HCT116 (cell line): ENCODE measurements around the gene GRIN2A. TPM values are rescaled to one million over a fixed set of nuclear protein-coding genes. Genes with fewer than 3 reads are reported as not detected.

Experiments
- ATAC-seq: fragments of 200-7000 bp; cut with Tn5 transposase; 2 replicates; pipeline ENCODE4 v1.9.1; 2020; ENCODE audit warnings: mild to moderate bottlenecking, moderate library complexity
- BruUV-seq: library from RNA; stranded (reverse); fragments of 400-500 nt; replicated peaks from 2 replicates; lab custom pipeline; 2021; lab: Mats Ljungman, UMichigan
- CTCF ChIA-PET: fragments of 300-600 bp; sonication (Branson Sonifier 250); formaldehyde crosslinking; loops from one replicate; lab custom pipeline; 2021; ENCODE audit warnings: antibody characterized with exemption; lab: Charles Lee
- POLR2A ChIA-PET: fragments of 300-600, 350-600 bp; sonication (Branson Sonifier 250); formaldehyde crosslinking; loops from one replicate; lab custom pipeline; 2021; ENCODE audit warnings: antibody characterized with exemption; lab: Charles Lee
- RAD21 ChIA-PET, 2 experiments: fragments of 300-600 bp; sonication (Branson Sonifier 250); formaldehyde crosslinking; loops; one replicate each; lab custom pipeline; 2023; ENCODE audit warnings: low total read pairs in 2 of 2; ENCODE audit not compliant: uncharacterized antibody in 2 of 2, unreplicated experiment in 2 of 2, low non-redundant PET in 1 of 2; lab: Charles Lee
- DNase-seq: peaks from one replicate; pipeline ENCODE4 v3.0.0-alpha.2; 2010; ENCODE audit warnings: low read depth, low spot score
- H2AFZ ChIP-seq: fragments of 200-600 bp; shearing (Covaris generic), sonication (generic); 2 replicates; pipeline ENCODE4 v1.6.1; 2017; ENCODE audit warnings: low read depth, mixed run types, mixed read lengths, antibody characterized with exemption, low read length; ENCODE audit not compliant: poor library complexity, severe bottlenecking
- H3K27ac ChIP-seq: 2 replicates; pipeline ENCODE4 v1.5.1; 2012; ENCODE audit warnings: low read depth, low read length
- H3K27me3 ChIP-seq: fragments of 200-600 bp; sonication (generic); 2 replicates; pipeline ENCODE4 v1.6.1; 2016; ENCODE audit warnings: mixed run types, low read length, mixed read lengths; ENCODE audit not compliant: insufficient read depth
- H3K36me3 ChIP-seq, 2 experiments: fragments of 200-500 bp in 1 of 2; fragments of 200-600 bp in 1 of 2; sonication (Bioruptor generic) in 1 of 2; sonication (generic) in 1 of 2; 2 replicates each; pipeline versions ENCODE4 v1.5.1 to v1.6.1; 2014 to 2016; ENCODE audit warnings: low read length in 2 of 2, inconsistent platforms in 1 of 2, mixed read lengths in 1 of 2, mixed run types in 1 of 2; ENCODE audit not compliant: insufficient read depth in 2 of 2, control insufficient read depth in 1 of 2
- H3K4me1 ChIP-seq, 2 experiments: fragments of 200-600 bp in 1 of 2; sonication (generic) in 1 of 2; 2 replicates each; pipeline versions ENCODE4 v1.5.1 to v1.6.1; 2012 to 2017; ENCODE audit warnings: low read length in 2 of 2, inconsistent platforms in 1 of 2, mild to moderate bottlenecking in 1 of 2, mixed read lengths in 1 of 2, mixed run types in 1 of 2, moderate library complexity in 1 of 2; ENCODE audit not compliant: insufficient read depth in 2 of 2, control insufficient read depth in 1 of 2
- H3K4me2 ChIP-seq: fragments of 200-600 bp; sonication (generic); 2 replicates; pipeline ENCODE4 v1.6.1; 2017; ENCODE audit warnings: mixed run types, low read length, mixed read lengths
- H3K4me3 ChIP-seq, 2 experiments: fragments of 200-600 bp in 1 of 2; sonication (generic) in 1 of 2; replicated peaks in 1 of 2; 2 replicates each; pipeline ENCODE4 v1.5.1; 2011 to 2016; ENCODE audit warnings: low read length in 2 of 2, control low read depth in 1 of 2, low read depth in 1 of 2, mild to moderate bottlenecking in 1 of 2, mixed read lengths in 1 of 2, mixed run types in 1 of 2
- H3K79me2 ChIP-seq: fragments of 200-600 bp; sonication (generic); 2 replicates; pipeline ENCODE4 v1.6.1; 2017; ENCODE audit warnings: mild to moderate bottlenecking, mixed run types, low read length, moderate library complexity, mixed read lengths; ENCODE audit not compliant: insufficient read depth
- H3K9ac ChIP-seq: fragments of 200-600 bp; sonication (generic); 2 replicates; pipeline ENCODE4 v1.6.1; 2016; ENCODE audit warnings: low read length, mixed read lengths
- H3K9me2 ChIP-seq: fragments of 200-600 bp; sonication (generic), shearing (Covaris generic); 2 replicates; pipeline ENCODE4 v1.6.1; 2017; ENCODE audit warnings: mixed run types, mild to moderate bottlenecking, moderate library complexity; ENCODE audit not compliant: insufficient read depth
- H3K9me3 ChIP-seq, 2 experiments: fragments of 200-500 bp in 1 of 2; fragments of 200-600 bp in 1 of 2; sonication (Bioruptor generic) in 1 of 2; sonication (generic) in 1 of 2; 2 replicates each; pipeline ENCODE4 v1.6.1; 2014 to 2017; ENCODE audit warnings: low read length in 2 of 2, mixed read lengths in 2 of 2, inconsistent platforms in 1 of 2, low read depth in 1 of 2, mild to moderate bottlenecking in 1 of 2, mixed run types in 1 of 2, moderate library complexity in 1 of 2; ENCODE audit not compliant: control insufficient read depth in 1 of 2, insufficient read depth in 1 of 2
- H4K20me1 ChIP-seq: fragments of 200-600 bp; sonication (generic), shearing (Covaris generic); 2 replicates; pipeline ENCODE4 v1.6.1; 2017; ENCODE audit warnings: mixed run types, mild to moderate bottlenecking, moderate library complexity; ENCODE audit not compliant: insufficient read depth
- CBX3 ChIP-seq: IDR thresholded peaks from 2 replicates; pipeline ENCODE4 v1.6.1; 2012; ENCODE audit warnings: low read depth
- CEBPB ChIP-seq: IDR thresholded peaks from 2 replicates; pipeline ENCODE4 v1.6.1; 2012; ENCODE audit warnings: low read depth
- EGR1 ChIP-seq: IDR thresholded peaks from 2 replicates; pipeline ENCODE4 v1.6.1; 2012; ENCODE audit warnings: low read depth
- ELF1 ChIP-seq: IDR thresholded peaks from 2 replicates; pipeline ENCODE4 v1.6.1; 2012; ENCODE audit warnings: low read depth, borderline replicate concordance
- EZH2phosphoT487 ChIP-seq: fragments of 200-600 bp; IDR thresholded peaks from 2 replicates; pipeline ENCODE4 v1.6.1; 2018; ENCODE audit warnings: antibody characterized with exemption, borderline replicate concordance
- FOSL1 ChIP-seq: IDR thresholded peaks from 2 replicates; pipeline ENCODE4 v1.6.1; 2012; ENCODE audit warnings: low read depth
- JUND ChIP-seq: IDR thresholded peaks from 2 replicates; pipeline ENCODE4 v1.6.1; 2012
- SIN3A ChIP-seq: IDR thresholded peaks from 2 replicates; pipeline ENCODE4 v1.6.1; 2012; ENCODE audit warnings: low read depth
- SP1 ChIP-seq: IDR thresholded peaks from 2 replicates; pipeline ENCODE4 v1.6.1; 2012; ENCODE audit warnings: low read depth
- SRF ChIP-seq: IDR thresholded peaks from 2 replicates; pipeline ENCODE4 v1.6.1; 2012; ENCODE audit warnings: low read depth
- ZFX ChIP-seq: fragments of 450-650 bp; IDR thresholded peaks from 2 replicates; pipeline ENCODE4 v1.6.1; 2017
- ZNF274 ChIP-seq: fragments of 200-500 bp; sonication (Bioruptor generic); IDR thresholded peaks from 2 replicates; pipeline ENCODE4 v1.6.1; 2014; ENCODE audit warnings: mild to moderate bottlenecking, low read depth, low read length, inconsistent platforms
- intact Hi-C: fragments of 100-400 bp; cut with micrococcal nuclease; formaldehyde crosslinking; loops from 2 replicates; pipeline ENCODE4 v1.10.0; 2022
- total RNA-seq: library from RNA; stranded (reverse); gene quantifications from one replicate; pipeline ENCODE4 v1.2.1, GENCODE V29; 2021; ENCODE audit not compliant: unreplicated experiment
- TF ChIP-seq, protein P1 (sequence below), 3 experiments: fragments of 200-600 bp in 1 of 3; sonication (generic) in 1 of 3; IDR thresholded peaks in 2 of 3; conservative IDR thresholded peaks in 1 of 3; 2 replicates each; pipeline ENCODE4 v1.5.1; 2012 to 2017; ENCODE audit warnings: low read depth in 2 of 3, low read length in 2 of 3, antibody characterized with exemption in 1 of 3, borderline replicate concordance in 1 of 3, control low read depth in 1 of 3, mild to moderate bottlenecking in 1 of 3, mixed read lengths in 1 of 3, mixed run types in 1 of 3, moderate library complexity in 1 of 3; ENCODE audit not compliant: insufficient read depth in 1 of 3
- TF ChIP-seq, protein P2 (sequence below): IDR thresholded peaks from 2 replicates; pipeline ENCODE4 v1.6.1; 2012

The GRIN2A gene
- total RNA-seq, 1 experiment from 2014 or later = 0.02 TPM

DNA sequence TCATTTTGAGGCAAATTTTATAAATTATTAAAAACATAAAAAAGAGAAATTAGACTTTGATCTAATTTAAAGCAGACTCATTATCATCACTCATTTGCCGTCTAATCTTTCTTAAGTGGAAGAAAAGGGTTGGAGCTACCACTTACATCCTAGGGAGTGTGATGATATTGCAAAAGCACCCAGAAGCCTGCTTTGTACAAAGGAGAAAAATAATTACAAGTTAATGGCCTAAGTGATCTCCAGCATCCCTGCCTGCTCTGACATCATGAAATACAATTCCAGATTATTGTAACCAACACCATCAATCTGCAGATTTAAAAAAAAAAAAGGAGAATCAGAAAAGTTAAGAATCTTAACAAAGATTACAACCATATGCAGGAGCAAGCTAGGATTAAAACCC lies 260.2 kb downstream of the GRIN2A start:
- Histone ChIP-seq H3K4me3 (no peak overlapping the region), H3K4me1 (no peaks in the 10 kb centered on the region), H4K20me1 (no peaks in the 10 kb centered on the region), H3K79me2 (no peaks in the 10 kb centered on the region), H3K4me2 (no peak overlapping the region), H3K9ac (no peak overlapping the region), H3K9me3 (no peaks in the 10 kb centered on the region), H3K27me3 (peaks cover 24% of the 10 kb centered on the region), H2AFZ (no peak overlapping the region)
- ChIA-PET RAD21 (no interaction called here), POLR2A (no interaction called here)
- BruUV-seq = no TSS peak
- TF ChIP-seq ZFX = no peak
- TF ChIP-seq EGR1 = no peak
- TF ChIP-seq CBX3 = no peak
- TF ChIP-seq SRF = no peak
- TF ChIP-seq JUND = no peak
- TF ChIP-seq ELF1 = no peak
- TF ChIP-seq ZNF274 = no peak
- TF ChIP-seq CEBPB = no peak
- TF ChIP-seq, protein P1, sequence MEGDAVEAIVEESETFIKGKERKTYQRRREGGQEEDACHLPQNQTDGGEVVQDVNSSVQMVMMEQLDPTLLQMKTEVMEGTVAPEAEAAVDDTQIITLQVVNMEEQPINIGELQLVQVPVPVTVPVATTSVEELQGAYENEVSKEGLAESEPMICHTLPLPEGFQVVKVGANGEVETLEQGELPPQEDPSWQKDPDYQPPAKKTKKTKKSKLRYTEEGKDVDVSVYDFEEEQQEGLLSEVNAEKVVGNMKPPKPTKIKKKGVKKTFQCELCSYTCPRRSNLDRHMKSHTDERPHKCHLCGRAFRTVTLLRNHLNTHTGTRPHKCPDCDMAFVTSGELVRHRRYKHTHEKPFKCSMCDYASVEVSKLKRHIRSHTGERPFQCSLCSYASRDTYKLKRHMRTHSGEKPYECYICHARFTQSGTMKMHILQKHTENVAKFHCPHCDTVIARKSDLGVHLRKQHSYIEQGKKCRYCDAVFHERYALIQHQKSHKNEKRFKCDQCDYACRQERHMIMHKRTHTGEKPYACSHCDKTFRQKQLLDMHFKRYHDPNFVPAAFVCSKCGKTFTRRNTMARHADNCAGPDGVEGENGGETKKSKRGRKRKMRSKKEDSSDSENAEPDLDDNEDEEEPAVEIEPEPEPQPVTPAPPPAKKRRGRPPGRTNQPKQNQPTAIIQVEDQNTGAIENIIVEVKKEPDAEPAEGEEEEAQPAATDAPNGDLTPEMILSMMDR (IDR thresholded peaks at IDR 0.05 in 2 of 3, conservative IDR thresholded peaks at IDR 0.05 in 1 of 3; ENCODE audit: borderline replicate concordance in 1 of 3, insufficient read depth in 1 of 3, low read depth in 2 of 3, low read length in 2 of 3) = no peak
- TF ChIP-seq, protein P2, sequence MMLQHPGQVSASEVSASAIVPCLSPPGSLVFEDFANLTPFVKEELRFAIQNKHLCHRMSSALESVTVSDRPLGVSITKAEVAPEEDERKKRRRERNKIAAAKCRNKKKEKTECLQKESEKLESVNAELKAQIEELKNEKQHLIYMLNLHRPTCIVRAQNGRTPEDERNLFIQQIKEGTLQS = no peak
- TF ChIP-seq EZH2phosphoT487 = no peak
- TF ChIP-seq SIN3A = no peak
- TF ChIP-seq SP1 = no peak
- no peak for TF ChIP-seq FOSL1
- TF ChIP-seq, all 23 proteins: peak for 0
- no peaks in the 10 kb centered on the region for H3K9me2 ChIP-seq
- CTCF ChIA-PET = no interaction called here
- H3K36me3 ChIP-seq = no peaks in the 10 kb centered on the region
- intact Hi-C loops = no loop called here
- no peak overlapping the region for H3K27ac ChIP-seq
- no peak for DNase-seq
- ATAC-seq = no peak
